Activated CD4-positive, CD25-positive, alpha-beta regulatory T cell treated with anti-CD3 and anti-CD28 coated beads, Interleukin-2, amount 50 U/mL, for 24 hours (primary cell): Measurements from ENCODE around the gene CAPN3.
A peak's percentile ranks its signal among the peaks of the same experiment; 100 is the strongest.
"Not testable (repeated sequence)": the region's sequence is repeated elsewhere in the genome, so short reads cannot be mapped to it uniquely, and the experiment has no call there.

Source experiments
- ATAC-seq, 2 donors: fragments of 150-1000 bp; cut with Tn5 transposase; one replicate each; pipeline ENCODE4 v1.10.0; 2021; ENCODE audit warnings: mild to moderate bottlenecking in 1 of 2, moderate library complexity in 1 of 2

CAPN3 gene

DNA sequence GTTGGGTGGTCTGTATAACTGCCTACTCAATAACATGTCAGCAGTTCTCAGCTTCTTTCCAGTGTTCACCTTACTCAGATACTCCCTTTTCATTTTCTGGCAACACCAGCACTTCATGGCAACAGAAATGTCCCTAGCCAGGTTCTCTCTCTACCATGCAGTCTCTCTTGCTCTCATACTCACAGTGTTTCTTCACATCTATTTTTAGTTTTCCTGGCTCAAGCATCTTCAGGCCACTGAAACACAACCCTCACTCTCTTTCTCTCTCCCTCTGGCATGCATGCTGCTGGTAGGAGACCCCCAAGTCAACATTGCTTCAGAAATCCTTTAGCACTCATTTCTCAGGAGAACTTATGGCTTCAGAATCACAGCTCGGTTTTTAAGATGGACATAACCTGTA is at the start of gene CAPN3:
TSS of gene CAPN3 (plus strand) at position 253 of the 400 bp plus-strand sequence. CDS start 305 bp downstream, outside the sequence.
- no peak for ATAC-seq

DNA sequence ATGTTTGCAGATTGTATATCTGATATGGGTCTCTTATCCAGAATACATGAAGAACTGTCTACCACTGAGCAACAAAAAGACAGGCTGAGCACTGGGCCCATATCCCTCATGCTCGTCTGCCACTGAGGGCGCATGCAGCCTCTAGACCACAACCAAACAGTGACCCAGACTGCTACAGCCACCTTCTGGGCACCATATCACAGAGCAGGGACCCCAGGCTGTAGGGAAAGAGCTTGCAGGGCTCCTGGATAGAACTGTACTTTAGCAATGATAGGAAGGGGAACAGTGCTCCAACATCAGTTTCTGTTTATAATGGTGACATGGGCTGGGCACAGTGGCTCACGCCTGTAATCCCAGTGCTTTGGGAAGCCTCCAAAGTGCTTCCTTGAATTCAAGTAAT is 45.8 kb upstream of the CAPN3 start:
- ATAC-seq, result no peak

DNA sequence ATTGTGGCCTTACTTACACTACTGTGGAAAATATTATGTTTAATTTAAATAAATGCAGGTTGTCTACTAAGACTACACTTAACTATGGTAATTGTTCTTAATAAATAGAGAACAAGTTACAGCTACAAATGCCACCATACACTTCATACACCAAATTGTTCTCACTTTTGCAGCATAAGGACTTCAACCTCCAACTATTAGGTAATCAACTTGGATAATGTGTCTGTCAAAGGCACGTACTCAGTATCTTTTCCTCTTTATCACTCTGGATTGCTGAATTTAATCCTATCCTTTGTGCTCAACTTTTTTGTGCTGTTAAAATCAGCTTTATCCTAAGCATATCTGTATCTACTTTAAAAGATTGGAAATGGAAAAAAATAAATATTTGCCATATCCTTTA is 44.5 kb upstream of the CAPN3 start:
- no peak for ATAC-seq

DNA sequence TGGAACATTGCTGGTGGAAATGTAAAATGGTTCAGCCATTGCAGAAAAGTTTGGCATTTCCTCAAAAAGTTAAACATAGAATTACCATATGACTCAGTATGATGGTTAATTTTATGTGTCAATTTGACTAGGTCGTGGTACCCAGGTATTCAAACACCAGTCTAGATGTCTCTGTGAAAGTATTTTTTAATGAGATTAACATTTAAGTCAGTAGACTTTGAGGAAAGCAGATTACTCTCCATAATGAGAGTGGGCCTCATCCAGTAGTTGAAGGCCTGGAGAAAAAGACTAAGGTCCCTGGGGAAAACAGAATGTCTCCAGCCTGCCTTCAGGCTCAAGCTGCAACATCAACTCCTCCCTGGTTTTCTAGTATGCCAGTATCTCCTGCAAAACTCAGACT is 43.8 kb upstream of the CAPN3 start:
- peak in 1 of 2 donors; percentile 55 for ATAC-seq

DNA sequence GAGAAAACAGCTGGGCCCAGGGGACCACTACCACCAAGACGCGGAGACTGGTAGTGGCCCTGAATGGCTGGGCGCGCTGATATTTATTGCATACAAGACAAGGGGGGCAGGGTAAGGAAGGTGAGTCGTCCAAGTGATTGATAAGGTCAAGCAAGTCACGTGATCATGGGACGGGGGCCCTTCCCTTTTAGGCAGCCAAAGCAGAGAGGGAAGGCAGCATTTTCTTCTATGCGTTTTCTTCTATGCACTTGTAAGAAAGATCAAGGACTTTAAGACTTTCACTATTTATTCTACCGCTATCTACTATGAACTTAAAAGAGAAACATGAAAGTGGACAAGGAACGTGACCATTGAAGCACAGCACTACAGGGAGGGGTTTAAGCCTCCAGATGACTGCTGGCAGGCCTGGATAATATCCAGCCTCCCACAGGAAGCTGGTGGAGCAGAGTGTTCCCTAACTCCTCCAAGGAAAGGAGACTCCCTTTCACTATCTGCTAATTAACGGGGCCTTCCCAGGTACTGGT is 43.0 kb upstream of the CAPN3 start:
- not testable (repeated sequence) for ATAC-seq

DNA sequence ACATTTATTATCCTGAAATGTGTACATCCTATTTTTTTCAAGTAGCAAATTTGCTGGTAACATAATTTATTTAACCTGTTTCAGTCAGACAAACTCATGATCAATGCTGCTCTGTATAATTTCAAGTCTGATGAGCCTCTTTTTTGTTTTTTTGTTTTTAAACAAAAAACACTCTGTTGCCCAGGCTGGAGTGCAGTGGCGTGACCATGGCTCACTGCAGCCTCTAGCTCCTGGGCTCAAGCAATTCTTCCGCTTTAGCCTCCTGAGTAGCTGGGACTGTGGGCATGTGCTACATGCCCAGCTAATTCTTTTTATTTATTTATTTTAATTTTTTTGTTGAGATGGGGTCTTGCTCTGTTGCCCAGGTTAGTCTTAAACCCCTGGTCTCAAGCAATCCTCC is 40.1 kb upstream of the CAPN3 start:
- no peak for ATAC-seq

DNA sequence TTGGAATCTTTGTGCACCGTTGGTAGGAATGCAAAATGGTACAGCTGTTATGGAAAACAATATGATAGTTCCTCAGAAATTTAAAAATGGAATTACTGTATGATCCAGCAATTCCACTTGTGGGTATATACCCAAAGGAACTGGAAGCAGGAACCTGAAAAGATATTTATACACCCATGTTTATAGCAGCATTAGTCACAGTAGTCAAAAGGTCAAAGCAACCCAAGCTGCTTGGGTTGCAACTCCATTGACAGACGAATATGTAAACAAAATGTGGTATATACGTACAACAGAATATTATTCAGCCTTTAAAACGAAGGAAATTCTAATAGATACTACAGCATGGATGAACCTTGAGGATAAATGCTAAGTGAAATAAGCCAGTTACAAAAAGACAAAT is 35.0 kb upstream of the CAPN3 start:
- no peak for ATAC-seq

DNA sequence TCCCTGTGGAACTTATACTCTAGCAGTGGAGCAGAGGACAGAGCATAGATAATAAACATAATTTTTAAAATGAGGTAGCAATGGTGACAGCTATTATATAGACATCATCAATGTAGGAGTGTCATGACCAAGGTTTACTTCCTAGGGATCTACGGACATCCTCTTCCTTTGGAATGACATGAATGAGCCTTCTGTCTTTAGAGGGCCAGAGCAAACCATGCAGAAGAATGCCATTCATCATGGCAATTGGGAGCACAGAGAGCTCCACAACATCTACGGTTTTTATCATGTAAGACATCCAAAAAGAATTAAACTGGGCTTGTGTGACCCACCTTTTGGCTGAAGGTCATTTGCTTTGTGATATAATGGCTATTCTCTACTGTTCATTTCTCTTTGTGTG is 30.1 kb upstream of the CAPN3 start:
- no peak for ATAC-seq

DNA sequence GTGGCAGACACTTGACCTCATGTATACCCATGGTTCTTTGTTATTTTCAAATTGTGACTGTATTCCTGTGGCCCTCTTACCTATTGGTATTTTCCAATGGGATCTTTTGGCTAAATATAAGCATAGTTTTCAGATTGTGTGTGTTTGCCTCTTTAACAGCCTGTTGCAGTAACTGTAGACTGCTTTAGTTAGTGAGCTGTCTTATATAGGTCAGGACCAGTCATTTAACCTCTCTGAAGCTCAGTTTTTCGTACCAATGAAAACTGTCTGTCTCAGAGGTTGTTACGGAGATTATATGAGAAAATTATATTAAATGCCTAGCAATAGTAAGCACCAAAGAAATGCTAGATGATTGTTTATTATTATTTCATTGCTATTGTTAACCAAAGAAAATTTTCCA is 29.3 kb upstream of the CAPN3 start:
- ATAC-seq, result no peak

DNA sequence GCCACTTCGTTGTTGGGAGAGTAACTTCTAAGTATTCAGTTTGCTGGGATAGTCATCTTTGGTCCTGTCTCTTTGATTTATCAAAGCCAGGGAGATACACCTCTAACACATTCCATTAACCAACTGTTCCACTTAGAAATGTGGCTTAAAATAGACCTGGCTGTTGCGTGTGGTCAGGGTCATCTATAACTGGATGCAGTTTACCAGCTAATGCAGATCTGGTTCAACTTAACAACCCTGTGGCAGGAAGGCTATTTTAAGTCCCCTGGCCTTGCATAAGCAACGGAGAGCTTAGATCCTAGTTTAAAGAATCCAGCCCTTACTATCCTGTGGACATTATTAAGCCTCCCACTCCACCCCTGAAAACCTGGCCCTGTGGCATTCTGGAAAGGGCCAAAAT is 28.1 kb upstream of the CAPN3 start:
- ATAC-seq, result no peak

DNA sequence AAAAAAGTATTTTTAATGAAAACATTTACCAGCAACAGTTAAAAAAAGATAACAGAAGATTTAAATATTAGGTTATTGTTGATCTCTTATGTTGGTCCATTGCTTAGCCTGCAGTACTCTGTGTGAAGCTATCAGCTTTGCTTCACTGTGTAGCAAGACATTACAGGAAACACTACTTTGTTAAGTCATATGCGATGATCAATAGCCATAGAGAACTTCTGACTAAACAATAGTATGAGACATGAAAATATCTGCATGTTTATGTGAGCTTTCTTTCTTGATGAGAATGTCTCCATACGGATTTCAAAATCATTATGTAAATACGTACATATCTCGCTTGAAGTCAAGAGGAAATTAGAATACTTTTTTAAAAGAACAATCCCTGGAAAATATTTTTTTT is 27.0 kb upstream of the CAPN3 start:
- ATAC-seq, result no peak

DNA sequence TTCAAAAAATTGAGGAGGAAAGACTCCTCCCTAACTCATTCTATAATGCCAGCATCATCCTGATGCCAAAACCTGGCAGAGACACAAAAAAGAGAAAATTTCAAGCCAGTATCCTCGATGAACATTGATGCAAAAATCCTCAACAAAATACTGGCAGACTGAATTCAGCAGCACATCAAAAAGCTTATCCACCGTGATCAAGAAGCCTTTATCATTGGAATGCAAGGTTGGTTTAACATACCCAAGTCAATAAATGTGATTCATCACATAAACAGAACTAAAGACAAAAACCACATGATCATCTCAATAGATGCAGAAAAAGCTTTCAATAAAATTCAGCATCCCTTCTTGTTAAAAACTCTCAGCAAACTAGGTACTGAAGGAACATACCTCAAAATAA is 24.2 kb upstream of the CAPN3 start:
- no peak for ATAC-seq

DNA sequence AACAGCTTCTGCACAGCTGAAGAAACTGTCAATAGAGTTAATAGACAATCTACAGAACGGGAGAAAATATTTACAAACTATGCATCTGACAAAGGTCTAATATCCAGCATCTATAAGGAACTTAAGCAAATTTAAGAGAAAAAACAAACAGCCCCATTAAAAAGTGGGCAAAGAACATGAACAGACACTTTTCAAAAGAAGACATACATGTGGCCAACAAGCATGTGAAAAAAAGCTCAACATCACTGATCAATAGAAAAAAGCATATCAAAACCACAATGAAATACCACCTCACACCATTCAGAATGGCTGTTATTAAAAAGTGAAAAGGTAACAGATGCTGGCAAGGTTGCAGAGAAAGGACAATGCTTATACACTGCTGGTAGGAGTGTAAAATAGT is 22.7 kb upstream of the CAPN3 start:
- ATAC-seq, result not testable (repeated sequence)

DNA sequence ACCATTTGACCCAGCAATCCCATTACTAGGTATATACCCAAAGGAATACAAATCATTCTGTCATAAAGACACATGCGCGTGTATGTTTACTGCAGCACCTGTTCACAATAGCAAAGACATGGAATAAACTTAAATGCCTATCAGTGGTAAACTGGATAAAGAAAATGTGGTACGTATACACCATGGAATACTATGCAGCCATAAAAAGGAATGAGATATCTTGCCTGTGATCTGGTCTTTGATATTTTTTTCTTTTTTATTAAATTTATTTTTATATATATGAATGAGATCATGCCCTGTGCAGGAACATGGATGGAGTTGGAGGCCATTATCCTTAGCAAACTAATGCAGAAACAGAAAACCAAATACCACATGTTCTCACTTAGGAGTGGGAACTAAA is 22.2 kb upstream of the CAPN3 start:
- not testable (repeated sequence) for ATAC-seq

DNA sequence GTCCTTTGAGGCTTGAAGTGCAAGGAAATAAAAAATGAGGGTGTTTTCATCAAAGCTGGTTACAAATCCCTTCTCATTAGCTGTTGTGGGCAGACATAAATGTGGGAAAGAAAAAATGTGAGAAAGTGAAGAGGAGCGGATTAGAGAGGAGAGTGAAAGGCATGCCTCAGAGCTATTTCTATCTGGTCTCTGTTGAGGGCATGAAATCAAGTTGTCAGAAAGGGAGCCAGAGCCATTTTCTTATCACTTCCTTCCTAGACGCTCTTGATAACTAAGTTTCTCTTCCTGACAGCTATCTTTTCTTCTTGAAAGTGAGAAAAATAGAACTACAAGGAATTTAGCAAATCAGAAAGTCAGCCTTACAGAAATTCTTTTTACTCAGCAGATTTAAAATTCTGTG is 20.8 kb upstream of the CAPN3 start:
- ATAC-seq, result no peak

DNA sequence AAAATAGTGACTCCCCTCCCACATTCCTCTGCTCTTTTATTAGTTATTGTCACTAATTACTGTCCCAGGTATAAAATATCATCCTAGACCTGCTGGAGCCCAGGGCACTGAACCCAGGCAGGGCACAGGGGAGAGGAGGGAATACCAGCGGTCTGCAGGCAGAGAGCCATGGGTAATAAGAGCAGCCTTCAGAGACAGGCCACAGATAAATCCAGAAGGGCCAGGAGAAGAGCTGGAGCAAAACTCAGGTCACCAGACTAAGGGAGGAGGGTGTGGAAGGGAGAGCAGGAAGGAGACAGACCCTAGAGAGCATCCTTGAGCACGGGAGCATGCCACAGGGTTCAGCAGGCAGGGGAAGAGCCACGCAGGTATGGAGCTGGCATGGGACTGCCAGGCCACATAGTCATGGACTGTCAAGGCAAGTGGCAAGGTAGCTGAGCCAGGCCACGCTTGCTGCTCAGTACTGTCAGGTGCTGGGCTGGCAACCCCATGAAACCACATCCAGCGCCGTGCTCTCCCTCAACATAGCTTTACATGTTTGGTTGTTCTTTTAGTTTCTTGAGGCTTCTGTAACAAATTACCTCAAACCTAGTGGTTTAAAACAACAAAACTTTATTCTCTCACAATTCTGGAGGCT is 15.6 kb upstream of the CAPN3 start:
- ATAC-seq, result no peak

DNA sequence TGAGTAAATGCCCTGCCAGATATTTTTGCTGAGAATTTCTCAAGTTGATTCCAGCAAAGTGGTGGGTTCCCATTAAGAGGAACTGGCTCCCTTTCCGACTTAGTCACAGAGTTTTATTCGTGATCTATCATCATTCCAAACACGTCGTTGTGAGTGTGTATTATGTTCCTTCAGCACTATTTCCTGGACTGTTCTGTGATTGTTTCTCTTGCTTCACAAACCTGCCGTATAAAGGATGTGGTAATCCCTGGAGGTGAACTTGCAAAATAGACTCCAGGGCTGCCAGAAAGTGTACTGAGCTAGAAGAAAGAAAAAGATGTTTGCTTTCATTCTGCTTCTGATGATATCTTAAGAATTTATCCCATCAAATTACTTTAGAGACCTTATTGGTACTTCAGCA is 14.5 kb upstream of the CAPN3 start:
- ATAC-seq, result no peak

DNA sequence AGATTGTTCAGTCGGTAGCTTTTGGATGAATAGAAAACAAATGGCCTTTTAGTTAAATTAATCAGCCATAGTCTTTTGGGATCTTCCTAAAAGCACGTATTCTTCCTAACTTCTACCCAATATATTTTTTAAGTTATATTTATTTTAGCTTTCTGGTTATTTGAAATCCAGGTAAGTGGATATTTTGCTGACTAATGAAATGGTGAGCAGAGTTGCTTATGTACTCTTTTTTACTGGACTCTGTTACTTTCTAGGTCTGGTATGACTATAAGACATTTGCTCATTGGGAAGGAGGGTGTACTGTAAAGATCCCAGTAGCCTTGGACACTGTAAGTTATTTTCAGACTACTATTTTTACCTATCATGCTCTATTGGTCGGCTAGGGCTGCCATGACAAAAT is 13.8 kb upstream of the CAPN3 start:
- no peak for ATAC-seq

DNA sequence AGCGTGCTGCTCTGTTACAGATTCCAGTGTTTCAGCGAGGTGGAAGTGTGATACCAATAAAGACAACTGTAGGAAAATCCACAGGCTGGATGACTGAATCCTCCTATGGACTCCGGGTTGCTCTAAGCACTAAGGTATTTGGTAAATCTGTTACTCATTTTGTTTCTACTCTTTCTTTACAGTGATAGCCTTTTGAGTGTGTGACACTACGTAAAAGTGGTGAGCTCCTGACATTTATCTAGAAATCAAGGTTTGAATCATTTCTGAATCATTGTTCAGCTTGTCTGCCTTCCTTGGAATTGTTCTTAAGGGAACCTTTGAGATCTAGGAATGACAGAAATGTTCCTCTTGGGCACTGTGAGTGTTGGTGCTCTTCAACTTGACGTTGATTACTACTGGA is 11.2 kb upstream of the CAPN3 start:
- no peak for ATAC-seq

DNA sequence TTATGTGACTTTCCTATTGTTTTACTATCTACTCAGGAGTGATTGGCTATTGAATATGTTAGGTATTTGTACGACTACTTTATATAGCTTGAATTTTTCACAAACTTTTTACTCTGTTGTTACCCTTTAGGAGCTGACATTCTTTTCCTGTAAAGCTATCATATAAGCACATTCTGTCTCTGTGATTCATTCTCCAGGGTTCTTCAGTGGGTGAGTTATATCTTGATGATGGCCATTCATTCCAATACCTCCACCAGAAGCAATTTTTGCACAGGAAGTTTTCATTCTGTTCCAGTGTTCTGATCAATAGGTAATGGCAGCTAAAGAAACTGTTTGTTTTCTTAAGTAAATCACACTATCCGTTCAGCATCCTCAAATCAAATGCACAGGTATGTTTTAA is 10.1 kb upstream of the CAPN3 start:
- no peak for ATAC-seq

DNA sequence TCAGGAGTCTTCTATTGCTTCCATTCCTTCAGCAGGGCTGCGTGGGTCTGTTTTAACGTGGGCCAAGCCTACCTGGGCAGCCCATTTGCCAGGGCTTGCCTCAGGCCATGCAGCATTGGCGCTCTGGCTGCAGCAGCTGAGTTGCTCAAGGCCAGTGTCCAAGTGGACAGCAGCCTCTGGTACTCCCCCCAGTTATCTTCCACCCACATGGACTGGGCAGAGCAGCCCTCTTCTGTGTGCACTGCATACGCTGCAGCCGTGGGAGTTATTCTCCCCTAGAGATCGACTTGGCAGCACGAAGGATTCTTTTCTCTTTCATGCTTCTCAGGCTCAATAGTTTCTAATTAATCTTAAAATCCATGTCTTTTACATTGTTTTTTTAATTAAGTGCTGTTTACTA is 6.9 kb upstream of the CAPN3 start:
- ATAC-seq, result no peak

DNA sequence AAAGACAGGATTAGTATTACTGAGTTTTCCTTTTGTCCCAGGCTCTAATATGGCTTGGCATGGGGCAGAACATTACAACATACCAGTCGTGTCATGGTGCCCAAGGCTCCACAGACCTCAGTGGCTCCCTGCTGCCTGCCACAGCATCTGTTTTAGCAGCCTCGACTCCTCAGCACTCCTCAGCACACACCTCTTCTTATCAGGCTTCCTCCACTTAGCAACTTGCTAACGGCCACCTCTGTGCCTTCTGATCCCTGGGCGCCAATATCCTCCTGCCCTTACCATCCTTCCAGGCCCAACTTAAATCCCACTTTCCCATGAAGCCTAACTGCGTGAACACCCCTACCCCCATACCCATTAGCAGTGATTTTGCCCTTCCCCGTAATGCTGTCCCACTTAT is 6.2 kb upstream of the CAPN3 start:
- ATAC-seq, result no peak

DNA sequence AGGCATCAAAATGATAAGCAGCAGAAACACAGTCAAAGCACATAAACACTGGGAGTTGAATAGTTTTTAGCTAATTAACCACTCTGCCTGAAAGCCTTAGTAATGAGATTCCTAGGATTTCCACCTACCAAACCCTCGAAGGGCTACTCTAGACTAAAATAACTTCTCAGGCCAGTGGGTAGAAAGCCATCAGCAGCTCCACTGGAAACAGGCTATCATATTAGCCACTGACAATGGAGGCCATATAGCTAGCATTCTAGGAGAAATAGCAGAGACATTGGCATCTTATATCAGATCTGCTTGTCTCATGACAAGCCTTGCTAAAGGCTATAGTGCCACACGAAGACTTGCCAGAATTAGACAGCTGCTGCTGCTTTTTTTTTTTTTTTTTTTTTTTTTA is 4.5 kb upstream of the CAPN3 start:
- ATAC-seq, result no peak

DNA sequence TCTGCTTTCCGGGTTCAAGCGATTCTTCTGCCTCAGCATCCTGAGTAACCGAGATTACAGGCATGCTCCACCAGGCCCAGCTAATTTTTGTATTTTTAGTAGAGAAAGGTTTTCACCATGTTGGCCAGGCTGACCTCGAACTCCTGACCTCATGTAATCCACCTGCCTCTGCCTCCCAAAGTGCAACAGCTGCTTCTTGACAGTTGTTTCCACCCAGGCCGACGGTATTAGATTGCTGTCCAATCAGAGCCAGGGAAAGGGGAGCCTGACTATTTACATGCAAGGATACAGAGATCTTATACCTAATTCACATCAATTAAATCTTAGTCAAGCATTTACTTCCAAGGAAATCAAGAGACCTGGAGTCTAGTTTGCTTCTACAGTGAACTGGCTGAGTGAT is 4.0 kb upstream of the CAPN3 start:
- ATAC-seq, result no peak

DNA sequence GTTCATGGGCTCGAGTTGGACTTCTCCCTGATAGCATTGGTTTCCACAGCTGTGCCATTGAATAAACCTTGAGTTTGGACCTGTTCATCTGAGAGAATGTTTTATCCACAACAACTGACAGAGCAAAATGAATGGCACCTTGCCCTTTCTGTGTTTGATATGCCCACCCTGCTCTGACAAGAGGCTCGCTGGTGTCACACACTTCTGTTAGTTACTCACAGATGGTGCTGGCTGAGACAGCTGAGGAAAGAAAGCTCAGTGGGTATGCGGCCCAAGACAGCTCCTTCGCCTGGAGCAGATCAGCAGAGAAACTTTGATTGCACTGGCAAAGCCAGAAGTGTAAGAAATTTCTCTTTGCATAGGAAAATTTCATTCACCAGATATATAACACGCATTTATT is 2.5 kb upstream of the CAPN3 start:
- no peak for ATAC-seq
